ENCODE measurements around the gene IFRD2.
"Not testable (repeated sequence)": the region's sequence is repeated elsewhere in the genome, so short reads cannot be mapped to it uniquely, and the experiment has no call there.

Gene IFRD2

GRCh38 chr3:50265571-50265970 is 26.7 kb downstream of the IFRD2 start:
- DNase-seq = no peak

- no peak for DNase-seq
These were observed 27.2 kb downstream of the IFRD2 start for GRCh38 chr3:50264964-50265485.

- no peak for DNase-seq
These were observed 27.8 kb downstream of the IFRD2 start for GRCh38 chr3:50264383-50264963.

GRCh38 chr3:50263478-50264382 is 28.5 kb downstream of the IFRD2 start:
- DNase-seq = no peak

- DNase-seq = no peak
These were observed 29.5 kb downstream of the IFRD2 start for GRCh38 chr3:50262778-50263177.

GRCh38 chr3:50262200-50262599 is 30.0 kb downstream of the IFRD2 start:
- not testable (repeated sequence) for DNase-seq

GRCh38 chr3:50261505-50261904 is 30.7 kb downstream of the IFRD2 start:
- no peak for DNase-seq

- no peak for DNase-seq
These were observed 31.2 kb downstream of the IFRD2 start for GRCh38 chr3:50260942-50261441.

- peak; percentile 67 for DNase-seq
These were observed 31.9 kb downstream of the IFRD2 start for GRCh38 chr3:50260027-50260941.

- DNase-seq = no peak
These were observed 32.7 kb downstream of the IFRD2 start for GRCh38 chr3:50259432-50260026.

GRCh38 chr3:50258979-50259378 is 33.2 kb downstream of the IFRD2 start:
- DNase-seq = no peak

- DNase-seq = no peak
These were observed 34.1 kb downstream of the IFRD2 start for GRCh38 chr3:50258029-50258680.

- DNase-seq = no peak
These were observed 35.0 kb downstream of the IFRD2 start for GRCh38 chr3:50256978-50257890.

GRCh38 chr3:50255251-50255615 is 37.0 kb downstream of the IFRD2 start:
- DNase-seq = no peak

- DNase-seq = no peak
These were observed 37.5 kb downstream of the IFRD2 start for GRCh38 chr3:50254577-50255250.

GRCh38 chr3:50251220-50251619 is 41.0 kb downstream of the IFRD2 start:
- no peak for DNase-seq

- DNase-seq = no peak
These were observed 41.7 kb downstream of the IFRD2 start for GRCh38 chr3:50250514-50250913.

GRCh38 chr3:50249457-50249856 is 42.8 kb downstream of the IFRD2 start:
- no peak for DNase-seq

- no peak for DNase-seq
These were observed 43.8 kb downstream of the IFRD2 start for GRCh38 chr3:50248387-50248786.

- no peak for DNase-seq
These were observed 45.7 kb downstream of the IFRD2 start for GRCh38 chr3:50246517-50246954.

All from cortex of kidney (tissue), 1 donor.